WI38 (cell line): ENCODE data around the gene CCNF.

ENCODE experiments used
- H3K4me3 ChIP-seq: 2 replicates; pipeline ENCODE4 v1.5.1; 2011; ENCODE audit warnings: low read depth, mild to moderate bottlenecking, control low read depth, low read length
- CTCF ChIP-seq: IDR thresholded peaks from 2 replicates; pipeline ENCODE4 v1.5.1; 2012; ENCODE audit warnings: low read depth, mild to moderate bottlenecking, control low read depth, low read length

CCNF gene

GRCh38 chr16:2496223-2497115 lies 67.2 kb downstream of the CCNF start:
- no peak for TF ChIP-seq CTCF
- H3K4me3 ChIP-seq = no peak overlapping the region

DNA sequence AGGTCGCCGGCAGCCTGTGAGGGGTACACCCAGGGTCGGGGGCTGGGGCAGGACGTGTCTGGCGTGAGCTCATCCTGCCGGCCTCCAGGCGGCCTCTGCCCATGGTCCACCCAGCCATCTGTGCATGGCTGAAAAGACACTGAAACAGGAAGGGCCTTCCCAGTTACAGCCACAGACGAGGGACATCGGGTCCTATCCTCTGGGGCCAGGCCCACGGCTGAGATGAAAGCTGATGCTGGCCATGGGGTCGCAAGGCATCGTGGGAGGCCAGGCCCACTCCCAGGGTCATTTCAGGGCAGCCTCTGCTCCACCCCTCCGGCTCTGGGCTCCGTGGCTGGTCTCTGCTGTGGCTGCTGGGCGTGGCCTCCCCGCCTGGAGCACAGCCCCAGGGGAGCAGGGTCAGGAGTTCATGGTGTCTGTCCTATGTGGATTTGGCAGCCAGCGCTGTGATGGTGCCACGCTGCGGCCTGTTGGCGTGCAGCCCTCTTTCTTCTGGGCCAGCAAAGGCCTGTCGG lies 67.9 kb downstream of the CCNF start:
- TF ChIP-seq CTCF = no peak
- H3K4me3 ChIP-seq = no peak overlapping the region

GRCh38 chr16:2497695-2498484 lies 68.6 kb downstream of the CCNF start:
- TF ChIP-seq CTCF = no peak
- no peak overlapping the region for H3K4me3 ChIP-seq

- TF ChIP-seq CTCF = no peak
- H3K4me3 ChIP-seq = no peak overlapping the region
These were observed 69.4 kb downstream of the CCNF start for GRCh38 chr16:2498531-2499253.

DNA sequence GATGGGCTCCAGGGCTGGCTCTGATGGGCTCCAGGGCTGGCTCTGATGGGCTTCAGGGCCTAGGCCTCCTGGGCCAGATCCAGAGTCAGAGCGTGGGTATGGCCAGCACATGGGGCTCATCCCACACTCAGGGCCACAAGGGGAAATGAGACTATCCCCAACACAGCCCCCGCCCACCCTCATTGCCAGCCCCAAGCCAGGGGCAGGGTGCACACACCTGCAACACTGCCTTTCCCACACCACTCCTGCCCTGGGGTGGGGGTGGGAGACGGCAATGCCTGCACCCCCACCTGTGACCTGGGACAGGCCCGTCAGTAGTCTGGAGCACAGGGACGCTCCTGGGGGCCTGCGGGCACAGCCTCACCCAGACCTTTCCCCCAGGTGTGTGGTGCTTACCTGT lies 70.2 kb downstream of the CCNF start:
- H3K4me3 ChIP-seq = no peak overlapping the region
- TF ChIP-seq CTCF = no peak

DNA sequence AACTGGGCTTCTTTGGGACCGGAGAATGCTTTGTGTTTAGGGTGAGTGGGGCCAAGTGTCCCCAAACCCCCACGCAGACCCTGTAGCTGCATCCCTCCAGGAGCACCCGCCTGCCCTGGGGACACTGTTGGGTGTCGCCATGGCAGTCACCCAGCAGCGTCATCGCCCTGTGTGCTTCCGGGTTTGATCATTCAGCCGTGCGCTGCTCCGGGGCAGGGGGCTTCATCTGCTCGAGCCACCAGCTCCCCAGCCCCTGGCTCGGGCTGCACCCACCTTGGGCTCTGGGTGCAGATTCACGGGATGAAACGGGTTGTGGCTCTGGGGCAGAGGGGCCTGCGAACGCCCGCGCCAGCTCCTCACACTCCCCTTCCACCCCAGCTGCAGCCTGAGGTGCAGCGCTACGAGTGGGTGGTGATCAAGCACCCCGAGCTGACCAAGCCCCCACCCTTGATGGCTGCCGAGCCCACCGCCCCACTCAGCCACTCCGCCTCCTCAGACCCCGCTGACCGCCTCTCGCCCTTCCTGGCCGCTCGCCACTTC lies 70.7 kb downstream of the CCNF start:
- no peak overlapping the region for H3K4me3 ChIP-seq
- no peak for TF ChIP-seq CTCF
